ENCODE results near the gene ANXA6.

DNA sequence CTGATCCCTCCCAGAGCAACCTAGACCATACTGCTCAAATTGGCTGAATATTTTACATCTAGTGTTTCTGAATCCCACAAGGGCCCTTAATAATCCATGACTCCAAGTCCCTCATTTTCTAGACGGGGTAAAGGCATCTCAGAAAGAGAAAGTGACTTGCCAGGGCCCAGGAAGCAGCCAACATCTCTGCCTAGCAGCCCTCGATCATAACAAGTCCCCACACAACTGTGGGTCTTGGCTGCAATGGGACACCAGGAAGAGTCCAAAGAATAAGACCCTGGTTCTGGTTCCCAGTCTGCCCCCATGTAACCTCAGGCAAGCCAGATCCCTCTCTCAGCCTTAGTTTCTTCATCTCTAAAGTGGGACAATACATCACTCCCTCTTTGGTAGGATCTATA lies 6.3 kb downstream of the ANXA6 start:
- TF ChIP-seq, protein P1, sequence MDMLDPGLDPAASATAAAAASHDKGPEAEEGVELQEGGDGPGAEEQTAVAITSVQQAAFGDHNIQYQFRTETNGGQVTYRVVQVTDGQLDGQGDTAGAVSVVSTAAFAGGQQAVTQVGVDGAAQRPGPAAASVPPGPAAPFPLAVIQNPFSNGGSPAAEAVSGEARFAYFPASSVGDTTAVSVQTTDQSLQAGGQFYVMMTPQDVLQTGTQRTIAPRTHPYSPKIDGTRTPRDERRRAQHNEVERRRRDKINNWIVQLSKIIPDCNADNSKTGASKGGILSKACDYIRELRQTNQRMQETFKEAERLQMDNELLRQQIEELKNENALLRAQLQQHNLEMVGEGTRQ (IDR thresholded peaks at IDR 0.05; ENCODE audit: borderline replicate concordance, low read depth, low read length) = no peak
- TF ChIP-seq, protein P2, sequence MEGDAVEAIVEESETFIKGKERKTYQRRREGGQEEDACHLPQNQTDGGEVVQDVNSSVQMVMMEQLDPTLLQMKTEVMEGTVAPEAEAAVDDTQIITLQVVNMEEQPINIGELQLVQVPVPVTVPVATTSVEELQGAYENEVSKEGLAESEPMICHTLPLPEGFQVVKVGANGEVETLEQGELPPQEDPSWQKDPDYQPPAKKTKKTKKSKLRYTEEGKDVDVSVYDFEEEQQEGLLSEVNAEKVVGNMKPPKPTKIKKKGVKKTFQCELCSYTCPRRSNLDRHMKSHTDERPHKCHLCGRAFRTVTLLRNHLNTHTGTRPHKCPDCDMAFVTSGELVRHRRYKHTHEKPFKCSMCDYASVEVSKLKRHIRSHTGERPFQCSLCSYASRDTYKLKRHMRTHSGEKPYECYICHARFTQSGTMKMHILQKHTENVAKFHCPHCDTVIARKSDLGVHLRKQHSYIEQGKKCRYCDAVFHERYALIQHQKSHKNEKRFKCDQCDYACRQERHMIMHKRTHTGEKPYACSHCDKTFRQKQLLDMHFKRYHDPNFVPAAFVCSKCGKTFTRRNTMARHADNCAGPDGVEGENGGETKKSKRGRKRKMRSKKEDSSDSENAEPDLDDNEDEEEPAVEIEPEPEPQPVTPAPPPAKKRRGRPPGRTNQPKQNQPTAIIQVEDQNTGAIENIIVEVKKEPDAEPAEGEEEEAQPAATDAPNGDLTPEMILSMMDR (IDR thresholded peaks at IDR 0.05) = no peak

All from SK-N-SH (cell line).